C4-2B (cell line): Measurements from ENCODE around the gene SMIM24.
"Not testable (repeated sequence)": the region's sequence is repeated elsewhere in the genome, so short reads cannot be mapped to it uniquely, and the experiment has no call there.

Experiments
- H3K27ac ChIP-seq: fragments of 450-650 bp; 2 replicates; pipeline ENCODE4 v1.5.1; 2017
- ZFX ChIP-seq: fragments of 450-650 bp; IDR thresholded peaks from 2 replicates; pipeline ENCODE4 v1.6.1; 2017
- TF ChIP-seq, protein P1 (sequence below): fragments of 450-650 bp; conservative IDR thresholded peaks from 2 replicates; pipeline ENCODE4 v1.5.1; 2017; ENCODE audit warnings: mild to moderate bottlenecking

Gene SMIM24

GRCh38 chr19:3480383-3481091, at the start of gene SMIM24:
TSS of gene SMIM24 (minus strand) at chr19:3480525. CDS start at chr19:3480463, 62 bp downstream.
- H3K27ac ChIP-seq, result no peak within 1 kb of the TSS
- TF ChIP-seq, protein P1, sequence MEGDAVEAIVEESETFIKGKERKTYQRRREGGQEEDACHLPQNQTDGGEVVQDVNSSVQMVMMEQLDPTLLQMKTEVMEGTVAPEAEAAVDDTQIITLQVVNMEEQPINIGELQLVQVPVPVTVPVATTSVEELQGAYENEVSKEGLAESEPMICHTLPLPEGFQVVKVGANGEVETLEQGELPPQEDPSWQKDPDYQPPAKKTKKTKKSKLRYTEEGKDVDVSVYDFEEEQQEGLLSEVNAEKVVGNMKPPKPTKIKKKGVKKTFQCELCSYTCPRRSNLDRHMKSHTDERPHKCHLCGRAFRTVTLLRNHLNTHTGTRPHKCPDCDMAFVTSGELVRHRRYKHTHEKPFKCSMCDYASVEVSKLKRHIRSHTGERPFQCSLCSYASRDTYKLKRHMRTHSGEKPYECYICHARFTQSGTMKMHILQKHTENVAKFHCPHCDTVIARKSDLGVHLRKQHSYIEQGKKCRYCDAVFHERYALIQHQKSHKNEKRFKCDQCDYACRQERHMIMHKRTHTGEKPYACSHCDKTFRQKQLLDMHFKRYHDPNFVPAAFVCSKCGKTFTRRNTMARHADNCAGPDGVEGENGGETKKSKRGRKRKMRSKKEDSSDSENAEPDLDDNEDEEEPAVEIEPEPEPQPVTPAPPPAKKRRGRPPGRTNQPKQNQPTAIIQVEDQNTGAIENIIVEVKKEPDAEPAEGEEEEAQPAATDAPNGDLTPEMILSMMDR, result no peak
- TF ChIP-seq ZFX, result no peak

GRCh38 chr19:3529299-3529698, 49.0 kb upstream of the SMIM24 start:
- not testable (repeated sequence) for H3K27ac ChIP-seq

GRCh38 chr19:3528539-3529211, 48.4 kb upstream of the SMIM24 start:
- no peak overlapping the region for H3K27ac ChIP-seq
- no peak for TF ChIP-seq ZFX
- TF ChIP-seq, protein P1, result no peak

- TF ChIP-seq ZFX, result no peak
- TF ChIP-seq, protein P1, result no peak
- no peak overlapping the region for H3K27ac ChIP-seq
These were observed 47.8 kb upstream of the SMIM24 start for GRCh38 chr19:3528080-3528479.

DNA sequence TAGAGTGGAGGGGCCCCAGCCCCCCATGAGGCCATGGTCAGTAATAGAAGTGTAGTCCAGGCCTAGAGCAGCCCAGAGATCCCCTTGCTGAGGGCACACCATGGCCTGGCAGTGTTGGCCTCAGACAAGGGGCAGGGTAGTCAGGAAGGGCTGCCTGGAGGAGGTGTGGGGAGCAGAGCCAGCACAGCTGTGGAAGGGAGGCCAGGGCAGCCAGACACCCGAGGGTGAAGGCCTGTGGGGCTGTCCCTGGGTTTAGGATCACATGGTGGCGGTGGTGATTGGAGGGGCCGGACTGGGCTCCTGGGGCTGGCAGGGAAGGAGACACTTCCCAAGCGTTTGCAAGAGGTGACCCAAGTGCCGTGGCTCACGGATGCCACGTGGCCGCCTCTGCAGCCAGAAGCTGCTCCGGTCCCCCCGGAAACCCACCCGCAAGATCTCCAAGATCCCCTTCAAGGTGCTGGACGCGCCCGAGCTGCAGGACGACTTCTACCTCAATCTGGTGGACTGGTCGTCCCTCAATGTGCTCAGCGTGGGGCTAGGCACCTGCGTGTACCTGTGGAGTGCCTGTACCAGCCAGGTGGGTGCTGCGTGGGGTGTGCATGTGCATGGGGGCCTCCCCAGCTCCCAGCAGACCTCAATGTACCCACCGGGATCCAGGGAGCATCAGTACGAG, 47.0 kb upstream of the SMIM24 start:
- no peak overlapping the region for H3K27ac ChIP-seq
- TF ChIP-seq ZFX, result no peak
- TF ChIP-seq, protein P1, result no peak

GRCh38 chr19:3526507-3527237, 46.3 kb upstream of the SMIM24 start:
- TF ChIP-seq, protein P1, result no peak
- no peak for TF ChIP-seq ZFX
- no peak overlapping the region for H3K27ac ChIP-seq

- TF ChIP-seq, protein P1, result no peak
- no peak for TF ChIP-seq ZFX
These were observed 44.7 kb upstream of the SMIM24 start for GRCh38 chr19:3524904-3525451.

More at GRCh38 chr19:3524904-3525451, 44.7 kb upstream of the SMIM24 start:
- no peak overlapping the region for H3K27ac ChIP-seq
